NT2/D1 (cell line): ENCODE results near the gene RNH1.
A peak's percentile ranks its signal among the peaks of the same experiment; 100 is the strongest.

Experiments used
- DNase-seq: peaks from one replicate; pipeline ENCODE4 v3.0.0-alpha.2; 2011; ENCODE audit warnings: low read depth, low spot score
- H3K27me3 ChIP-seq: 2 replicates; pipeline ENCODE4 v1.6.0; 2011; ENCODE audit warnings: mild to moderate bottlenecking; ENCODE audit not compliant: insufficient read length, insufficient read depth
- H3K36me3 ChIP-seq: 2 replicates; pipeline ENCODE4 v1.6.1; 2011; ENCODE audit warnings: mild to moderate bottlenecking, low read length, mixed read lengths; ENCODE audit not compliant: insufficient read depth, insufficient read length
- H3K4me1 ChIP-seq: 2 replicates; pipeline ENCODE4 v1.5.1; 2011; ENCODE audit not compliant: insufficient read depth, insufficient read length
- H3K4me3 ChIP-seq: 2 replicates; pipeline ENCODE4 v1.5.1; 2011; ENCODE audit warnings: low read depth; ENCODE audit not compliant: insufficient read length
- H3K9ac ChIP-seq: 2 replicates; pipeline ENCODE4 v1.6.0; 2011; ENCODE audit warnings: low read depth; ENCODE audit not compliant: insufficient read length
- H3K9me3 ChIP-seq: 2 replicates; pipeline ENCODE4 v1.5.1; 2011; ENCODE audit warnings: mild to moderate bottlenecking, low read length; ENCODE audit not compliant: insufficient read depth
- SUZ12 ChIP-seq: IDR thresholded peaks from 2 replicates; pipeline ENCODE4 v1.6.1; 2011; ENCODE audit not compliant: insufficient read length, insufficient read depth; ENCODE audit errors: extremely low read depth
- YY1 ChIP-seq: IDR thresholded peaks from 2 replicates; pipeline ENCODE4 v1.6.1; 2011; ENCODE audit not compliant: insufficient read length, insufficient read depth
- ZNF274 ChIP-seq: IDR thresholded peaks from 2 replicates; pipeline ENCODE4 v1.6.1; 2011; ENCODE audit warnings: mild to moderate bottlenecking, low read depth, low read length

The RNH1 gene

GRCh38 chr11:541433-541885 is 34.4 kb upstream of the RNH1 start:
- H3K27me3 ChIP-seq = peaks cover 21% of the 10 kb centered on the region
- DNase-seq = no peak
- H3K9me3 ChIP-seq = no peaks in the 10 kb centered on the region

GRCh38 chr11:540583-541432 is 33.8 kb upstream of the RNH1 start:
- H3K9me3 ChIP-seq = no peaks in the 10 kb centered on the region
- no peaks in the 10 kb centered on the region for H3K36me3 ChIP-seq
- H3K4me3 ChIP-seq = no peak overlapping the region
- peaks cover 26% of the 10 kb centered on the region for H3K27me3 ChIP-seq
- no peak for DNase-seq
- peak overlapping the region; percentile 50 for H3K9ac ChIP-seq
- peaks cover 30% of the 10 kb centered on the region for H3K4me1 ChIP-seq
- TF ChIP-seq YY1 = no peak
- no peak for TF ChIP-seq ZNF274
- no peak for TF ChIP-seq SUZ12

More at GRCh38 chr11:541433-541885, 34.4 kb upstream of the RNH1 start:
- no peaks in the 10 kb centered on the region for H3K36me3 ChIP-seq
- H3K9ac ChIP-seq = no peak overlapping the region
- TF ChIP-seq YY1 = no peak
- TF ChIP-seq SUZ12 = no peak
- TF ChIP-seq ZNF274 = no peak
- no peak overlapping the region for H3K4me3 ChIP-seq
- peaks cover 30% of the 10 kb centered on the region for H3K4me1 ChIP-seq

- no peak for TF ChIP-seq ZNF274
- Histone ChIP-seq H3K4me3 (no peak overlapping the region), H3K36me3 (no peaks in the 10 kb centered on the region), H3K9ac (peak overlapping the region; percentile 44), H3K9me3 (no peaks in the 10 kb centered on the region), H3K4me1 (peaks cover 28% of the 10 kb centered on the region), H3K27me3 (peaks cover 26% of the 10 kb centered on the region)
- DNase-seq = no peak
Measured at GRCh38 chr11:539971-540481, 33.0 kb upstream of the RNH1 start.

DNA sequence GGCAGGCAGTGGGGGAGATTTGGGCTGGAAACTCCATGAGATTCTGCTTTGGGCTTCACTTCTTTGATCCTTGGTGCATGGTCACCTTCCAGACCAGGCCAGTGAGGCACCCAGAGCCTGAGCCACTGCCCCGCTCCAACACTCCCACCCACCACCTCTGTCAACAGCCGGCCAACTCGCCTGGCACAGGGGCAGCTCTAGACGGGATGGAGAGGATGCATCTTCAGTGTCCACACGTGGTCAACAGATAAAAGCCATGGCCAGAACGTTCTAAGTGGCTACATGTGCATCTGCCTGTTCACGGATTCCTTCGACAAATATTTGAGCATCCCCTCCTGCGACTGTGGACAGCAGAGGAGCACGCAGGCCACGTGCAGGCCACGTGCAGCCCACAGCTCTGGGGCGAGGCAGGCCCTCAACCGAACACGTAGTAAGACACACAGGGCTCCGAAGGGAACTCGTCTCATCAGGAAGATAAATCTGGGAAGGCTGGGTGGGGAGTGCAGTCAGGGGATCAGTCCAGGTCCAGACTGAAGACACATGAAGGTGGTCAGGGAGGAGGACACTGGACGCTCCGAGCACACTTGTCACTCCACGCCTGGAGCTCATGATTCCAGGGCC is 31.5 kb upstream of the RNH1 start:
- Histone ChIP-seq H3K9me3 (no peaks in the 10 kb centered on the region), H3K9ac (peak overlapping the region; percentile 93), H3K4me1 (peaks cover 33% of the 10 kb centered on the region), H3K27me3 (peaks cover 26% of the 10 kb centered on the region), H3K36me3 (peaks cover 9% of the 10 kb centered on the region), H3K4me3 (no peak overlapping the region)
- TF ChIP-seq YY1 (no peak), SUZ12 (no peak), ZNF274 (no peak)
- DNase-seq = no peak

GRCh38 chr11:537622-538430 is 30.8 kb upstream of the RNH1 start:
- TF ChIP-seq YY1 (no peak), SUZ12 (no peak), ZNF274 (no peak)
- H3K4me3 ChIP-seq = peak overlapping the region; percentile 84
- H3K27me3 ChIP-seq = peaks cover 26% of the 10 kb centered on the region
- peaks cover 33% of the 10 kb centered on the region for H3K4me1 ChIP-seq
- H3K9ac ChIP-seq = peak overlapping the region; percentile 93
- no peaks in the 10 kb centered on the region for H3K9me3 ChIP-seq
- H3K36me3 ChIP-seq = peaks cover 16% of the 10 kb centered on the region
- DNase-seq = no peak

DNA sequence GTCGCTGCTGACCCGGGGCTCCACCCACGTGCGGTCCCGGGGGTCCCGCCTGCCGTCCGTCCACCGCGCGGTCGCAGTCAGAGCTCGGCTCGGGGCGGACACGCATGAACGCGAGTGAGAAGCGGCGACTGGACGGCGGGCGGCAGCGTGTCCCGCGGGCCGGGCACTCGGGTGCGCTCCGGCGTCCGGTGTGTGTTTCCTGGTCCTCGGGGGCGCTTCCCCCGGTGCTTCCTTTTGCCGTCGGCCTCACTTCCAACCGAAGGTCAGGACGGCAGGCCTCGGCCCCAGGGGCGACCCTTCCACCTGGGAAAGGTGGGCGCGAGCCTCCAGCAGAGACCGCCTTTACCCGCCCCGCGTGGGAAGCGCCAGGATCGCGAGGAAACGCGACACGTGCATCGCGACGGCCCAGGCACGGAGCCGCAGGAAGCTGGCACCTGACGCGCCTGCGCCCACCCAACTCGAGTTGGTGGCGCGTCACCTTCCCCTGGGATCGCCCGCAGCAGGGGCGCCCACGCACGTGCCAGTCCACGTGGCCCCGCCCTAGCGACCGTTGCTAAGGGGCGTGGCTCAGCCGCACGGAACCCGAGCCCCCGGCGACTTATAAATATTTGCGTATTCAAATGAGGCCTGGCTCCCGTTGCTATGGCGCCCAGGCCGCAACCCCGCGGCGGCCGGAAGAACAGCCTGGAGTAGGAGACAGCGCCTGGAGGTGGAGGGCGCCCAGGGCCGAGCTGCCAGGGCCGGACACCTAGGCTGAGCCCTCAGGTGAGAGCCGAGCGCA is 30.0 kb upstream of the RNH1 start, which contains the start of gene LRRC56:
LRRC56 (plus strand) TSS at position 687 of the 781 bp plus-strand sequence. CDS start 3,158 bp downstream, outside the sequence.
- H3K4me3 ChIP-seq = peak within 1 kb of the TSS; percentile 84
- H3K36me3 ChIP-seq = peaks cover 24% of the 10 kb centered on the region
- H3K4me1 ChIP-seq = peaks cover 33% of the 10 kb centered on the region
- H3K9me3 ChIP-seq = no peaks in the 10 kb centered on the region
- DNase-seq = peak; percentile 70
- TF ChIP-seq SUZ12 (no peak), ZNF274 (no peak), YY1 (no peak)
- H3K27me3 ChIP-seq = peaks cover 26% of the 10 kb centered on the region
- H3K9ac ChIP-seq = peak within 1 kb of the TSS; percentile 93
